Stimulated activated CD8-positive, alpha-beta memory T cell treated with anti-CD3 and anti-CD28 coated beads, Interleukin-15, amount 100 ng/mL, for 48 hours (primary cell): Measurements from ENCODE around the gene KLHDC4.
"Not testable (repeated sequence)": the region's sequence is repeated elsewhere in the genome, so short reads cannot be mapped to it uniquely, and the experiment has no call there.

ENCODE experiments used
- DNase-seq, 2 donors: peaks; one replicate each; pipeline ENCODE4 v3.0.0-alpha.2; 2020; ENCODE audit warnings: low read depth in 2 of 2

Gene KLHDC4

GRCh38 chr16:87720446-87720845 lies 45.3 kb downstream of the KLHDC4 start:
- DNase-seq = no peak

DNA sequence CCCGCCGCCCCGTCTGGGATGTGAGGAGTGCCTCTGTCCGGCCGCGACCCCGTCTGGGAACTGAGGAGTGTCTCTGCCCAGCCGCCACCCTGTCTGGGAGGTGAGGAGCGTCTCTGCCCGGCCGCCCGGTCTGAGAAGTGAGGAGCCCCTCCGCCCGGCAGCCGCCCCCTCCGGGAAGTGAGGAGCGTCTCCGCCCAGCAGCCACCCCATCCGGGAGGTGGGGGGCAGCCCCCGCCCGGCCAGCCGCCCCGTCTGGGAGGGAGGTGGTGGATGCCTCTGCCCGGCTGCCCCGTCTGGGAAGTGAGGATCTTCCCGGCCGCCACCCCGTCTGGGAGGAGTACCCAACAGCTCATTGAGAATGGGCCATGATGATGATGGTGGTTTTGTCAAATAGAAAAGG lies 47.0 kb downstream of the KLHDC4 start:
- DNase-seq = not testable (repeated sequence)

- no peak for DNase-seq
Measured at GRCh38 chr16:87715658-87716057, 50.1 kb downstream of the KLHDC4 start.

DNA sequence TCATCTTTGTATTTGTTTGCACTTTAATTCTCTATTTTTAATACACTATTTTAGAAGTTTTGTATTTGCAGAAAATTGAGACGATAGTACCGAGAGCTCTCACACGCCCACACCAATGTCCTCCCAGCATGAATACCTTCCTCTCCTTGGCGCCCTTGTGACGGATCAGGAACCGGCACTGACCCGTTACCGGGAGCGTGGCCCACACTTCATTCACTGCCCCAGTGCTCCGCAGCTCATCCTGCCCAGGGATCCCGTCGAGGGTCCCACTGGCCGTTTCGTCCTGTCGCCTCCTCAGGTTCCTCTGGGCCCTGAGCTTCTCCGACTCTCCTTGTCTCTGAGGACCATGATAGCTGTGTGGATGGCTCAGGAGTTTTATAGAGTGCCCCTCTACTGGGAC lies 50.6 kb downstream of the KLHDC4 start:
- no peak for DNase-seq

DNA sequence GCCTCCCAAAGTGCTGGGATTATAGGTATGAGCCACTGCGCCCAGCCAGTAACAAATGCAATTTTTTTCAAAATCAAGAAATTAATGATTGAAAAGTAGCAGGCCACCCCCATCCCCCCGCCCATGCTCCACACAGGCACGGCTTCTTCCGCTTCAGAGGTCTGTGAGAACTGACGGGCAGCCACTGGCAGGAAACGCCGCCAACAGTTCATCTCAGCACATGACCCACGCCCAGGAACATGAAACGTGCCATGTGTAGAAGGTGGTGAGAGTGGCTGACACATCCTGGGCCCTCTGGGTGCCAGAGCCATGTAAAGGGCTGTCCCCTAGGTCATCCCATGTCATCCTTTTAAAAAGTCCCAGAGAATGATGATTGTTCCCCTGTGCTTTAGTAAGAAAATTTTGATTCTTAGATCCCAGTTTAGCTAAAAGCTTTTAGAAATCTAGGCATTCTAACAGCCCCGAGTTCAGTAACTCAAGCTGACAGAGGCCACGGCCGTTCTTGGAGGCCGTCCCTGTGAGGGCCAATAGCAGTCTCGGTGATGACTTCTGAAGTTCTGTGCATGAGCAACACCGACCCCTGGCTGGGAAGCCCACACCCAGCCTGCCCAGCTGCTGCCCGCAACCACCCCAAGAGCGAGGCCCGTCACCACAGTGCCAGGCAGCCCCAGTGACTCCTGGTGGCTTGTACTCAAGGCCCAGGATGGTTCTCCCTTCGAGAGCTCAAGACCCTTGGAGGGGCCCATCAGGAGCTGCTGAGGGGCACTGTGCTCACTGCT lies 52.1 kb downstream of the KLHDC4 start:
- DNase-seq = peak; percentile 37 to 39

DNA sequence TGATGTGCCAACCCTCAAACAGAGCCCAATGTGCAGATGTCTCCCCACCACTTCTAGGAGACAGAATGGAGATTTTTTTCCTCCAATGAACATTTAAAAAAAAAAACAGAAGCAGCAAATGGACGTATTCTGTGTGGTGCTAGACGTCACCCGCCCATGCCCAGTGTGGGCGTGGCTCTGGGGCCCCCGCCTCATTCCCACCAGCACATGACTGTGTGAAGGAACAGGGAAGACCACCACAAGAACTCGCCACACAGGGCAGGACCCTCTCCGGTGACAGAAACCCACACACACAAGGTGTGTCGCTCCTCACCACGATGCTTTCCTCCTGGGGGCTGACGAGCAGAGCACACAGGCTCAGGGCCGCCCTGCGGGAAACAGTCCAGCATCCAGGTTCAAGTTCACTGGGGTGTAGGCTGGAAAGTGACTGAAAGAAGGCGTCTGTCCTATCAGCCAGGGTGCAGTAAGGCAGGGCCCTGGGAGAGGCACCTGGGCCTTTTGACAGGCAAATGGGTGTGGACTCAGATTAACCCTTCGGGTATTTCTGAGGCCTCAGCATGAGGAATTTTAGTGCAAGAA lies 53.5 kb downstream of the KLHDC4 start:
- no peak for DNase-seq

- DNase-seq = no peak
Measured at GRCh38 chr16:87710887-87711286, 54.9 kb downstream of the KLHDC4 start.

DNA sequence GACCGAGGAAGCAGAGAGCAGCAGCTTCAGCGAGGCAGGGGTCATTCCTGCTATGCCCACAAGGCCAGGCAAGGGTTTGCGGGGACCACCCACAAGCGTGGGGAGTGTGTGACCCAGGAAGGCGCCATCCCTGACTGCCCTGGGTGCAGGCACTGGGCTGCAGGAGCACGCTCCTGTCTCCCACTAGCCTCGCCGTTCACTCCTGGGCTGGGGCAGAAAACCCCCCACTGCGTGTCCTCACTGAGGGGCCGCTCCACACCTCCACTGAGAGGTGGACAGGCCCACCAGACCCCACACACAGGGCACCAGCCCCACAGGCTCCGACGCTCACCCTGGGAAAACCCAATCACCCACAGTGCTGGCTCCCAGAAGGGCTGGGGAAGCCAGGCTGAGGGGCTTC lies 56.1 kb downstream of the KLHDC4 start:
- no peak for DNase-seq

GRCh38 chr16:87708881-87709638 lies 56.7 kb downstream of the KLHDC4 start:
- no peak for DNase-seq

DNA sequence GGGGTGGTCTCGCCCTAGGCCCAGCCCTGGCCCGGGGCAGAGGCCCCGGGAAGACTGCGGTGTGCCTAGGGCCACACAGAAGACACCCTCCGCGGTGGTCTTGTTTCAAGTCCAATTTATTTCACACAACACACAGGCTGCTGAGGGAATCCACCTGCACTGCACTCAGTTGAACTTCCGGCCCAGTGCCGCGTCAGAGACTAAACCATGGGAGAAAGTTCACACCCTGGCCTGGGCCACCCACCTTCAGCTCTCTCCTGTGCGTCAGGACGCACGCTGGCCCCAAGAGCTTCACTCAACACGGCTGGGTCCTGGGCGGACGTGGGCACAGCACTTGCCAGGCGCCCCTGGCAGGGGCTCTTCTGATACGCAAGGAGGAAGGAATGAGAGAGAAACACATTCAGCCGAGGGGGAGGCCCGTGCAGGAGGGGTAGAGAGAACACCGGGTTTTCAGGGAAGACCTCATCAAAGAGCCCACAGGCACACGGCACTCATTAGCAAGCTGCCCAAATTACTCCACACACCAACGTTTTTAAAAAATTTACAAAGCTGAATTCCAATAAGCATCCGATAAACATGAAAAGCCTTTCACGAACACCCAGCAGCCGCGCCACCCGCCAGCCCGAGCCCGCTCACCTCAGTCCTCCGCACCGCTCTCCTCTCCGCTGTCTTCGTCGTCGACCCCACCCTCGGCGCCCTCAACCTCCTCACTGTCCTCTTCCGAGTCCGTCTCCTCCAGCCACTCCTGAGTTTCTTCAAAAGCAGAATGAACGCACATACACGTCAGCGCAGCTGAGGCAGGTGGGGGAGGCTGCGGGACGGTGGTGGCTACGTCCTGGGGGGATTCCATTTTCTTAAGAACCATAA lies 57.8 kb downstream of the KLHDC4 start:
- no peak for DNase-seq

DNA sequence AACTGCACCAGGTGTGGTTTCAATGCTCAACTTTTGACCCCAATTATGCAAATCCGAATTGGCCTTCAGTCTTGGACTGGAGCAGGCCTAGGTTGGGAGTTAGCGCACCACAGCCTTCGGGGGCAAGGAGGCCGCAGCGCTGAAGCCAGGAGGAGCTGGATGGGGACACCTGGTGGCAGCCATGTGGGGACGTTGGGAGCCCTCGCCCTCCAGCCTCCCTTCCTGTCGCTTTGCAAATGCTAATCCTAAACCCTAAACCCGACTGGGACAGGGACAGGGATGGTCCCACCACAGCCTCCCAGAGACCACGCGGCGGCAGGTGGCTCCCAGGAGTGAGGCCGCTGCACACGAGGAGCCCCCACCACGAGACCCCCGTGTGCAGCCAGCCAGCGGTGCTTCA lies 58.7 kb downstream of the KLHDC4 start:
- DNase-seq = no peak

DNA sequence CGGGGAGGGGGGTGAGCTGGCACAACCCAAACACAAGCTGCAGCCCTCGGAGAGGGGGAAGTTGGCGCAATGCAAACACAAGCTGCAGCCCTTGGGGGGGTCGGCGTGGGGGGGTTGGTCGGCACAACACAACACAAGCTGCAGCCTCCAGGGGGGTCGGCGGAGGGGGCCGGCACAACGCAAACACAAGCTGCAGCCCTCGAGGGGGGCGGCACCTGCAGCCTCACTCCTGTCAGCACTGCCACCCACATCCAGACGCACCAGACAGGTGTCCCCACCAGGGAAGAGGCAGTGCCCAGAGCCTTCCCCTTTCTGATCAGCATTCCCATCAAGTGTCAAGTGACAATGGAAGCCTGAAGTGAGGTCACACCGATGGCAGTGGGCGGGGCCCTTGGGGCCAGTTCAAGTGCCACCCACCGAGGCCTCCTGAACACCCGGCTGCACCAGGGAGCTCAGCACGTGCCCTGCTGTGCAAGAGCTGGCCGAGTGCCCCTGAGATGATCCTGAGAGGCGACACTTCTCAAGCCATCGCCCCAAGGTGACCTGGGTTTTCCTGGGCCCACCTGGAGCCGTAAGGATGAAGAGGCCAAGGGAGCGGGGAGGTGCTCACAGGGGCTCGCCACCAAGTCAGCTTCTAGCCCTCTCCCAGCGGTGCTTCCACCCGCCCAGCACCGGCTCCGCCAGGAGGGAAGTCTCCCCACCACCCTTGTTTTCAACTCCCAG lies 59.3 kb downstream of the KLHDC4 start:
- no peak for DNase-seq

DNA sequence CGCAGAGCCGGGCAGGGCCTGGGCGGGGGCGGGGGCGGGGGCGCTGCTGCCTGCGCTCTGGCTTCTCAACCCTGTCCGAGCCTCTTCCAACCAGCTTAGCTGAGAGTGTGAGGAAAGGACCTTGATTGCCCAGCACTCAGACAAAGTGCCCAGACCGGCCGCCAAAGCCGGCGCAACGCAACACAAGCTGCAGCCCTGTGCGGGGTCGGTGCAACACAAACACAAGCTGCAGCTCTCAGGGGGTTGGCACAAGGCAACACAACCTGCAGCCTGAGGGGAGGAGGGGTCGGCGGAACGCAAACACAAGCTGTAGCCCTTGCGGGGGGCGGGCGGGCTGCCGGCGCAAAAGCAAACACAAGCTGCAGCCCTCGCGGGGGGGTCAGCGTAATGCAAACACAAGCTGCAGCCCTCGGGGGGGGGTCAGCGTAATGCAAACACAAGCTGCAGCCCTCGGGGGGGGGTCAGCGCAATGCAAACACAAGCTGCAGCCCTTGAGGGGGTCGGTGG lies 60.0 kb downstream of the KLHDC4 start:
- DNase-seq = no peak

DNA sequence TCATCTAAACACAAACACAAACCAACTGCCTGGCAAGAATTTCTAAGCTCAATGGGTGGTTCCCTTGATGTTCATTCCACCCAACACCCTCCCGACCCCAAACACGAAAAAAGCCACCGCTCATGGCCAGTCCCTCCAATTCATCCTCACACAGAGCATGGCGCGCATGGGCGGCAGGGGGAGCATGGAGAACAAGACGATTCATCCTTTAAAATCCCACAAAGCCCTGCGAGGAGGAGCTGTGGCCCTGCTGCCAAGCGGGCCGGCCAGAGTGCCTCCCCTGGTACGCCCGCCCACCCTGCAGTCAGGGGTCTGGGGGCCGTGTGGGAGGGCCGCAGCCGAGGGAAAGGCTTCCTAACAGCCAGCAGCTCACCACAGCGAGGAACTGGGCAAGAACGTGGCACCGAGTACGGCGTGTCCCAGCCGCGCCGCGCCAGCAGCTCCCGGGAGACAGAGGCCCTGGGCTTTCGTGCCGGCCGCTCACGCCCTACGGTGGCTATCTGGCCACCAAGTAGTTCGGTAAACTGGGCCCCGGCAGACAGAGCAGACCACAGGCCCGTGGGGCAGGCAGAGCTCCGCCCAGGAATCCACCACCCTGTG lies 60.9 kb downstream of the KLHDC4 start:
- DNase-seq = no peak

- DNase-seq = no peak
Measured at GRCh38 chr16:87703835-87704375, 61.9 kb downstream of the KLHDC4 start.

DNA sequence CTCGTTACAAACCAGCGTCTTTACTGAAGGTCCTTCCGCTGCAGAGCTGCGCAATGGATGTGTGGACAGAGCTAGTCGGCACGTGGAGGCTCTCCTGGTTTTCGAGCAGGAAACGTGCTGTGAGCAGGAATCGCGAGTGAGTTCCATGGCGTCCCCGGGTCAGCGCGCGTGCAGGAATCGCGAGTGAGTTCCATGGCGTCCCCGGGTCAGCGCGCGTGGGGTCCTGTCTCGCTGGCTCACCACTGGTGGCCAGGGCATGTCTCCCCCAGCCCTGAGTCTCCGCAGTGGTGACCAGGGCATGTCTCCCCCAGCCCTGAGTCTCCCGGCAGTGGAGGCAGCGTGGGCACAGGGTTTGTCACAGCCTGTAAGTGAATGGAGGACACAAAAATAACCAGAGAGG lies 62.7 kb downstream of the KLHDC4 start:
- no peak for DNase-seq

DNA sequence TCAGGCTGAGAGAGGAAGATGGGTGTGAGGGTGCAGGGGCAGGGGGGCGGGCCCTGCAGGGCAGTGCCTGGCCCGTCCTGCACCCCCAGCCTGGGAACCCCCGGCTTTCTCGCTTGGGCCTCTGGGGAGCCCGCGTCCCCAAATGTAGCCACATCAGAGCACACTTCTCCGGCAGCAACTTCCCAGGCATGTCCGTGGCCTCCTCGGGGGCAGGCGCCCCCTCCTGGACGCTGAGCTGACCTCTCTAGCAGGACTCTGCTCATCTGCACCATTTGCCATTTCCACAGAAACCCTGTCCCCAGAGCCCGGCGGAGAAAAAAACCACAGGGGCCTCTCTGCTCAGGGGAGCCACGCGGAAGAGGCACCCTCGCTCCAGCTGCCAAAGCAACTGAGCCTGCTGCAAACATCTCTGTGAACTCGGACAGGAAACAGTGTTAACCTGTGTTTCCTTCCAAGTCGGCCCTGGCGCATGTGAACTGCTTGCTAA lies 63.4 kb downstream of the KLHDC4 start:
- peak; percentile 30 to 45 for DNase-seq

- no peak for DNase-seq
Measured at GRCh38 chr16:87701505-87701921, 64.3 kb downstream of the KLHDC4 start.

- no peak for DNase-seq
Measured at GRCh38 chr16:87701078-87701460, 64.7 kb downstream of the KLHDC4 start.

DNA sequence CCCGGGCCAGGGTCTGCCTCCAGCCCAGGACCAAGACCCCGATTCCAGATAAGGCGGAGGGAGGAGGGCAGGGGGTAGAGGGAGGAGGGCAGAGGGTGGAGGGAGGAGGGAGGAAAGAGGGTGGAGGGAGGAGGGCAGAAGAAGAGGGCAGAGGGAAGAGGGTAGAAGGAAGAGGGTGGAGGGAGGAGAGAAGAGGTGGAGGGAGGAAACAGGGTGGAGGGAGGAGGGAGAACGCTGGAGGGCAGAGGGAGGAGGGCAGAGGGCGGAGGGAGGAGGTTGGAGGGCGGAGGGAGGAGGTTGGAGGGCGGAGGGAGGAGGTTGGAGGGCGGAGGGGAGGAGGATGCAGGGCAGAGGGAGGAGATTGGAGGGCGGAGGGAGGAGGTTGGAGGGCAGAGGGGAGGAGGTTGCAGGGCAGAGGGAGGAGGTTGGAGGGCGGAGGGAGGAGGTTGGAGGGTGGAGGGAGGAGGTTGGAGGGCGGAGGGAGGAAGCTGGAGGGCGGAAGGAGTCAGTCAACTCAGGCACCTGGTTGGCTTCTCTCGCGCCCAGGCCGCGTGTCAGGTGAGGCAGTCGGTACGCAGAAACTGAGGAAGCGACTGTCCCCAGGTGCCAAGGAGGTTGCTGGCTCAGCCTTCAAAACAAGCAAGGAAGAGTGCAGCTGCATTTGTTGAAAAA lies 65.2 kb downstream of the KLHDC4 start:
- DNase-seq = no peak
